ENCODE results near the gene PTPRG. TPM values are rescaled to one million over a fixed set of nuclear protein-coding genes. Genes with fewer than 3 reads are reported as not detected.

PTPRG gene
- total RNA-seq, 1 experiment from 2014 or later = 69.3 TPM

- Mint-ChIP-seq H3K36me3 (ENCODE audit: insufficient read depth in 1 of 3, low read depth in 3 of 3) (peaks cover 9 to 20% (median 10%) of the 10 kb centered on the region in 3 experiments; a peak in 6 of 7 replicates), H3K4me1 (peaks cover 59 to 65% of the 10 kb centered on the region in 2 experiments), H3K4me3 (no peak overlapping the region), H3K27ac (no peak overlapping the region; a peak in 1 of 7 replicates), H3K27me3 (ENCODE audit: low read depth) (no peaks in the 10 kb centered on the region), H3K9me3 (no peaks in the 10 kb centered on the region)
- Histone ChIP-seq H4K8ac (replicated peaks; ENCODE audit: insufficient read length, low read depth, low read length) (no peak overlapping the region), H3K79me2 (ENCODE audit: insufficient read depth, low read length) (peaks cover 46% of the 10 kb centered on the region; the same call in 1 of the 2 replicates), H3K18ac (ENCODE audit: insufficient read length, low read depth, low read length) (no peak overlapping the region), H4K91ac (ENCODE audit: insufficient read length, low read depth, low read length) (no peak overlapping the region), H2BK15ac (ENCODE audit: low read depth, low read length) (no peak overlapping the region), H3K4me2 (ENCODE audit: insufficient read depth, insufficient read length, low read length) (no peak overlapping the region), H3K4ac (ENCODE audit: low read depth, low read length) (no peak overlapping the region), H4K5ac (ENCODE audit: insufficient read length, low read depth, low read length) (no peak overlapping the region), H2AK5ac (ENCODE audit: insufficient read length, low read length) (no peak overlapping the region), H3K23ac (ENCODE audit: insufficient read length, low read depth, low read length) (no peak overlapping the region), H3K79me1 (ENCODE audit: insufficient read depth, low read depth, low read length, poor library complexity, severe bottlenecking) (peaks cover 6% of the 10 kb centered on the region), H3K23me2 (ENCODE audit: insufficient read length, low read depth, low read length, poor library complexity, severe bottlenecking) (no peaks in the 10 kb centered on the region), H2AFZ (ENCODE audit: low read length) (no peak overlapping the region), H3K4me1 (ENCODE audit: insufficient read depth, low read length) (peaks cover 11% of the 10 kb centered on the region), H3T11ph (ENCODE audit: low read length) (no peak overlapping the region), H2BK20ac (ENCODE audit: low read depth, low read length, poor library complexity, severe bottlenecking) (no peak overlapping the region), H2BK5ac (ENCODE audit: insufficient read length, low read length) (no peak overlapping the region), H4K20me1 (ENCODE audit: control insufficient read depth, insufficient read depth, insufficient read length) (no peaks in the 10 kb centered on the region), H2BK120ac (ENCODE audit: low read depth, low read length, poor library complexity, severe bottlenecking) (no peak overlapping the region), H3K27me3 (ENCODE audit: insufficient read depth, low read length) (no peaks in the 10 kb centered on the region), H3K14ac (ENCODE audit: insufficient read depth, low read length) (no peak overlapping the region), H3K9ac (ENCODE audit: extremely low read depth, insufficient read length, low read length) (no peak overlapping the region), H3K27ac (ENCODE audit: insufficient read length, low read depth, low read length) (no peak overlapping the region), H3K9me3 (ENCODE audit: control insufficient read depth, low read depth, low read length) (no peaks in the 10 kb centered on the region), H3K56ac (ENCODE audit: insufficient read length, low read depth, low read length) (no peak overlapping the region), H2BK12ac (ENCODE audit: insufficient read length, low read depth, low read length) (no peak overlapping the region)
- WGBS (ENCODE audit: extremely low coverage, insufficient read length, low lambda C conversion rate) = no CpG with 5 or more reads among the region's 2 CpGs
- DNase-seq = no peak
- no peak for TF ChIP-seq CTCF (conservative IDR thresholded peaks at IDR 0.05)
Observed at GRCh38 chr3:61624300-61624699, 62.9 kb downstream of the PTPRG start.
